Common myeloid progenitor, CD34-positive (primary cell): ENCODE results near the gene TIMP2.
A peak's percentile ranks its signal among the peaks of the same experiment; 100 is the strongest.
"Not testable (repeated sequence)": the region's sequence is repeated elsewhere in the genome, so short reads cannot be mapped to it uniquely, and the experiment has no call there.

Experiments used
- CTCF ChIA-PET: fragments of 350-600 bp; sonication (Branson Sonifier 250); formaldehyde crosslinking; loops from one replicate; lab custom pipeline; 2021; ENCODE audit warnings: antibody characterized with exemption; lab: Charles Lee
- POLR2A ChIA-PET: fragments of 350-600 bp; sonication (Branson Sonifier 250); formaldehyde crosslinking; loops from one replicate; lab custom pipeline; 2021; ENCODE audit warnings: antibody characterized with exemption; lab: Charles Lee
- DNase-seq, 3 donors: peaks; one replicate each; pipeline versions ENCODE4 v3.0.0 to v3.0.0-alpha.2; 2013
- H3K27ac ChIP-seq, 2 experiments: 1 replicate in 1 of 2; 2 replicates in 1 of 2; pipeline ENCODE4 v1.7.0; 2013; ENCODE audit warnings: inconsistent platforms in 2 of 2, low read length in 2 of 2, mild to moderate bottlenecking in 2 of 2, low read depth in 1 of 2, moderate library complexity in 1 of 2; ENCODE audit not compliant: severe bottlenecking in 2 of 2, insufficient read depth in 1 of 2, poor library complexity in 1 of 2
- H3K27me3 ChIP-seq, 5 experiments: replicated peaks in 2 of 5; 1 replicate in 3 of 5; 2 replicates in 2 of 5; pipeline versions ENCODE4 v1.6.1 to v1.7.0; 2013; ENCODE audit warnings: low read length in 4 of 5, mild to moderate bottlenecking in 2 of 5, moderate library complexity in 2 of 5, inconsistent platforms in 1 of 5; ENCODE audit not compliant: insufficient read depth in 5 of 5, control insufficient read depth in 4 of 5
- H3K36me3 ChIP-seq, 4 experiments: 1 replicate in 2 of 4; 2 replicates in 2 of 4; pipeline versions ENCODE4 v1.6.1 to v1.7.0; 2013; ENCODE audit warnings: low read length in 3 of 4, control low read depth in 1 of 4, mild to moderate bottlenecking in 1 of 4; ENCODE audit not compliant: control insufficient read depth in 4 of 4, insufficient read depth in 4 of 4
- H3K4me1 ChIP-seq, 4 experiments: 1 replicate in 3 of 4; 2 replicates in 1 of 4; pipeline versions ENCODE4 v1.6.1 to v1.7.1; 2013; ENCODE audit warnings: low read length in 3 of 4, mild to moderate bottlenecking in 3 of 4, control low read depth in 1 of 4, inconsistent platforms in 1 of 4, moderate library complexity in 1 of 4; ENCODE audit not compliant: control insufficient read depth in 4 of 4, insufficient read depth in 4 of 4; ENCODE audit errors: control extremely low read depth in 1 of 4
- H3K4me3 ChIP-seq, 7 experiments: 1 replicate in 4 of 7; 2 replicates in 3 of 7; pipeline versions ENCODE4 v1.5.1 to v1.7.0; 2013; ENCODE audit warnings: mild to moderate bottlenecking in 7 of 7, low read length in 6 of 7, moderate library complexity in 6 of 7, inconsistent platforms in 2 of 7, low read depth in 2 of 7, control low read depth in 1 of 7; ENCODE audit not compliant: insufficient read depth in 4 of 7, control insufficient read depth in 1 of 7; ENCODE audit errors: extremely low read depth in 1 of 7
- H3K9me3 ChIP-seq, 5 experiments: 1 replicate in 4 of 5; 2 replicates in 1 of 5; pipeline versions ENCODE4 v1.6.1 to v1.7.1; 2013; ENCODE audit warnings: low read length in 4 of 5, mild to moderate bottlenecking in 2 of 5, inconsistent platforms in 1 of 5, low read depth in 1 of 5, moderate library complexity in 1 of 5; ENCODE audit not compliant: control insufficient read depth in 4 of 5, insufficient read depth in 2 of 5; ENCODE audit errors: control extremely low read depth in 1 of 5
- WGBS: methylation state at CpG from one replicate; pipeline ENCODE4 v1.1.5; 2013; ENCODE audit not compliant: insufficient coverage; 5-methylcytosine and 5-hydroxymethylcytosine counted together

Gene TIMP2

GRCh38 chr17:78891406-78892061 is 33.7 kb downstream of the TIMP2 start:
- Histone ChIP-seq H3K9me3 (no peaks in the 10 kb centered on the region), H3K36me3 (peaks cover 0 to 13% (median 1%) of the 10 kb centered on the region in 4 experiments), H3K27ac (no peak overlapping the region), H3K4me1 (peaks cover 0 to 55% (median 46%) of the 10 kb centered on the region in 4 experiments), H3K27me3 (no peaks in the 10 kb centered on the region), H3K4me3 (no peak overlapping the region)
- 88% methylated on average over 19 of the region's 21 CpGs for WGBS
- CTCF ChIA-PET: interaction anchor here (1.0 to 2.1 kb wide), 6 partner anchors 11 to 27 kb away, joined by 3 to 5 read pairs (median 4); partner anchors contain the start of gene CEP295NL
- no peak for DNase-seq
- POLR2A ChIA-PET: no interaction called here

- Histone ChIP-seq H3K27ac (peak overlapping the region in 1 of 2 experiments; percentile 9), H3K36me3 (peaks cover 0 to 21% (median 1%) of the 10 kb centered on the region in 4 experiments), H3K27me3 (no peaks in the 10 kb centered on the region), H3K4me1 (peaks cover 0 to 65% (median 49%) of the 10 kb centered on the region in 4 experiments), H3K9me3 (no peaks in the 10 kb centered on the region), H3K4me3 (no peak overlapping the region)
- 41% methylated on average over 16 of the region's 16 CpGs for WGBS
- POLR2A ChIA-PET: interaction anchor here (0.7 kb wide), 1 partner anchor 27 kb away, joined by 7 read pairs; no protein-coding TSS in a partner anchor
- CTCF ChIA-PET: interaction anchor here (0.7 to 1.6 kb wide), 6 partner anchors 10 to 81 kb away, joined by 3 to 5 read pairs (median 3); no protein-coding TSS in a partner anchor
- DNase-seq: peak; percentile 70 to 94 (median 88)
These were observed 34.7 kb downstream of the TIMP2 start for GRCh38 chr17:78890498-78890897.

GRCh38 chr17:78890096-78890495 is 35.1 kb downstream of the TIMP2 start:
- 81% methylated on average over 8 of the region's 11 CpGs for WGBS
- POLR2A ChIA-PET: interaction anchor here (0.7 kb wide), 1 partner anchor 28 kb away, joined by 7 read pairs; no protein-coding TSS in a partner anchor

GRCh38 chr17:78889531-78889930 is 35.7 kb downstream of the TIMP2 start:
- CTCF ChIA-PET: interaction anchor here (1.1 to 1.6 kb wide), 2 partner anchors 27 to 82 kb away, joined by 3 to 5 read pairs; no protein-coding TSS in a partner anchor
- no peaks in the 10 kb centered on the region for H3K27me3 ChIP-seq
- WGBS: 76% methylated on average over 7 of the region's 8 CpGs
- POLR2A ChIA-PET: no interaction called here
- H3K36me3 ChIP-seq: peaks cover 0 to 21% (median 1%) of the 10 kb centered on the region in 4 experiments
- H3K4me1 ChIP-seq: peaks cover 0 to 75% (median 53%) of the 10 kb centered on the region in 4 experiments
- peak in 2 of 3 donors; percentile 52 to 58 for DNase-seq
- peak overlapping the region in 1 of 2 experiments; percentile 34 for H3K27ac ChIP-seq
- no peak overlapping the region for H3K4me3 ChIP-seq
- H3K9me3 ChIP-seq: no peaks in the 10 kb centered on the region

More at GRCh38 chr17:78890096-78890495, 35.1 kb downstream of the TIMP2 start:
- H3K4me3 ChIP-seq, DNase-seq, H3K27me3 ChIP-seq, H3K9me3 ChIP-seq, H3K27ac ChIP-seq: not testable (repeated sequence)
- H3K4me1 ChIP-seq: peaks cover 0 to 69% (median 50%) of the 10 kb centered on the region in 4 experiments
- H3K36me3 ChIP-seq: peaks cover 0 to 21% (median 1%) of the 10 kb centered on the region in 4 experiments
- CTCF ChIA-PET: interaction anchor here (1.1 to 1.6 kb wide), 2 partner anchors 26 to 82 kb away, joined by 3 to 5 read pairs; no protein-coding TSS in a partner anchor

- CTCF ChIA-PET: interaction anchor here (1.2 kb wide), 1 partner anchor 73 kb away, joined by 3 read pairs; no protein-coding TSS in a partner anchor
- POLR2A ChIA-PET: no interaction called here
- H3K4me3 ChIP-seq: no peak overlapping the region
- peaks cover 0 to 78% (median 56%) of the 10 kb centered on the region in 4 experiments for H3K4me1 ChIP-seq
- DNase-seq: no peak
- H3K27ac ChIP-seq: peak overlapping the region in 1 of 2 experiments; percentile 34
- no peaks in the 10 kb centered on the region for H3K9me3 ChIP-seq
- no peaks in the 10 kb centered on the region for H3K27me3 ChIP-seq
- peaks cover 0 to 21% (median 1%) of the 10 kb centered on the region in 4 experiments for H3K36me3 ChIP-seq
- 93% methylated on average over 7 of the region's 10 CpGs for WGBS
These were observed 36.2 kb downstream of the TIMP2 start for GRCh38 chr17:78888941-78889518.

- CTCF ChIA-PET: interaction anchor here (1.5 to 1.7 kb wide), 2 partner anchors 9 to 14 kb away, joined by 4 to 5 read pairs; no protein-coding TSS in a partner anchor
These were observed 38.2 kb downstream of the TIMP2 start for GRCh38 chr17:78886954-78887353.

More at GRCh38 chr17:78886954-78887353, 38.2 kb downstream of the TIMP2 start:
- H3K4me3 ChIP-seq: no peak overlapping the region
- peaks cover 0 to 78% (median 56%) of the 10 kb centered on the region in 4 experiments for H3K4me1 ChIP-seq
- H3K27me3 ChIP-seq: no peaks in the 10 kb centered on the region
- 95% methylated on average over 10 of the region's 12 CpGs for WGBS
- DNase-seq: no peak
- peaks cover 0 to 15% (median 1%) of the 10 kb centered on the region in 4 experiments for H3K36me3 ChIP-seq
- no peaks in the 10 kb centered on the region for H3K9me3 ChIP-seq
- POLR2A ChIA-PET: no interaction called here
- no peak overlapping the region for H3K27ac ChIP-seq
